Activated CD4-positive, CD25-positive, alpha-beta regulatory T cell (primary cell): ENCODE measurements around the gene AP3B1.
A peak's percentile ranks its signal among the peaks of the same experiment; 100 is the strongest.

Experiments
- DNase-seq, 4 experiments: peaks; one replicate each; lab custom pipeline; 2025; lab: John Stamatoyannopoulos, UW

AP3B1 gene

DNA sequence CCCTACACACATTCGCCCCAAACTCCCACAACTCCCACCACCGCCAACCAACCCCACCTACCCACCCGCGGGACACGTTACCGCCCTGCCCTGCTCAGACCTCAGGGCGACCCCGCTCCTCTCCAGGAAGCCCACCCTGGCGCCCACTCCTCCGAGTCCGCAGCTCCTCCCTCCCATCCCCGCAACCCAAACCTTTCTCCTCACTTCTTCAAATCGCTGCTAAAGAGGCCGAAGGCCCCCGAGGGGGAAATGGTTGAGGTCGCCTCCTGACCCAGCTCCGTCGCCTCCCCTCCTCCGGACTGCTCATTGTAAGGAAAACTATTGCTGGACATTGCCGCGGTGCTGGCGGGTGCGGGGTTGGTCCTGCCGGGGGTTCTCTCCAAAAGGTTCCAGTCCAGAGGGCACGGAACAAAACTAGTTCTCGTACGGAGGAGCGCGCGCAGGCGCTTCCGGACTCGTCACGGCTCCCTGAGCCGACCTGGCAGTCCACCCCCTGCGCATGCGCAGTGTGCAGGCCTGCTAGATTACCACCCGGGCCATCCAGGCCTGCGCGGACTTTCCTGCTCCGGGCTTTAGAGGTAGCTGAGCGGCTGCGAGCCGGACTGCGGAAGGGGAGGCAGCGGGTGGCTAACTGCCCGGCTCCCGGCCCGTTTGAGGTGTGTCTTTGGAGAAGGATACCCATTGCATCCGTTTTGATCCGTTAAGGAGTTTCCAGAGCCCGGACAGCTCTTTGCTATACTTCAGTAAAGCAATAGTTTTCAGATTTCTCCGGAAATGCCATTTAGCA is at the start of gene AP3B1:
Gene AP3B1, minus strand, starts transcription at position 451 of the 787 bp plus-strand sequence. Its CDS starts 119 bp downstream, at position 332.
- peak; percentile 92 to 97 (median 94) for DNase-seq

GRCh38 chr5:78341440-78341839 is 46.9 kb upstream of the AP3B1 start:
- no peak for DNase-seq

DNA sequence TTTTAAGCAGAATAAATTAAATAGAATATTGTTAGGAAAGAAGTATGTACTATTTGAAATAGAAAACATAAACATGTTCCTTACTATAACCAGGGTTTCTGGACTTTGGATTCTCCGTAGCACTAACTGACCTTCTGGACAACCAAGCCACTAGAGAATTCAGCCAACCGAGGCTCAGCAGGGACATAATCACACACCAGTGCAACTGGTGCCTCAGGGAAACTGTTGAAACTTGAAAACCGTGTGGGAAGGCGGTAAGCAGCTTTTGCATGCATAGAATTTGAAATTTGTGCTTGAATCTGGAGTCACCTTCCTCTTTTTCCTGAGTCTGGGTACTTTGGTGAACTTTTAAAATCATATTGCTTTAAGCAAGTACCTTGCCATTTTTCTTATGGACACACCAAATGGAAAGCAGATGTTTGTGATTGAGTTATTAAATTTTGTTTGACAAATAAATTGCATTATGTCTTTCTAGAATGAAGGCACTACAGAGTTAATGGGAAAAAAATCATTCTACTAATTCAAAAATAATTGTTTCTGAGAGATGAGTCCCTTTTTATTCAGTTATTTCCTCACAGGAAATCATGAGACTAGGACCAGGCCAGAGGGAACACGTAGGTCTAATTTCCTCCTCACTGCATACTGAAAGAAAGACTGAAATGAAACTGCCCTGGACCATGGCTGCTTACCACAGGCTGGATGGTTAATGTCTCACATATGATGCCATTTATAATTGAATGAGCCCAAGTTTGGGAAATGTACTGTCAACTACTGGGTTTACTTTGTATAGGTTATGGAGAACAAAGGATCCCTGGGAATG is 45.3 kb upstream of the AP3B1 start:
- DNase-seq = no peak

- no peak for DNase-seq
These were observed 42.2 kb upstream of the AP3B1 start for GRCh38 chr5:78336698-78337097.

- no peak for DNase-seq
These were observed 41.5 kb upstream of the AP3B1 start for GRCh38 chr5:78335976-78336375.

GRCh38 chr5:78334811-78335210 is 40.3 kb upstream of the AP3B1 start:
- no peak for DNase-seq

GRCh38 chr5:78331523-78332080 is 37.1 kb upstream of the AP3B1 start:
- DNase-seq = no peak

GRCh38 chr5:78328585-78329173 is 34.2 kb upstream of the AP3B1 start:
- DNase-seq = no peak

GRCh38 chr5:78327761-78328510 is 33.4 kb upstream of the AP3B1 start:
- DNase-seq = no peak

GRCh38 chr5:78326930-78327329 is 32.4 kb upstream of the AP3B1 start:
- no peak for DNase-seq

DNA sequence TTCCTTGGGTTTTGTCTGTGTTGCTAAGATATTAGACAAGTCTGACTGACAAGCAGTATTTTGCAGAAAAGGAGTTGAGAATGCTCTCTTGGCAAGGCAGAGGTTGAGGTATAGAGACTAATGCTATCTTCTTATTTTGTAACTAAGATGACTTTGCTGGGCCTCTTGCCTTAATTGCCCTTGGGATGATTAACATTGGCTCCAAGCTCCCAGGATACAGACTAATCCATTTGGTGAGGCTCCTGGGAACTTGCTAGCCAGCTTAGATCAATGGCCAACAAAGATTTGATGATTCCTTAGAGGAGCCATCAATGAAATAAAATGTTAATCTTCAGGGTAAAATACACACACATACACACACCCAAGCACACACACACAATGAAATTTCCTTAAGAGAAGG is 28.7 kb upstream of the AP3B1 start:
- DNase-seq = no peak

DNA sequence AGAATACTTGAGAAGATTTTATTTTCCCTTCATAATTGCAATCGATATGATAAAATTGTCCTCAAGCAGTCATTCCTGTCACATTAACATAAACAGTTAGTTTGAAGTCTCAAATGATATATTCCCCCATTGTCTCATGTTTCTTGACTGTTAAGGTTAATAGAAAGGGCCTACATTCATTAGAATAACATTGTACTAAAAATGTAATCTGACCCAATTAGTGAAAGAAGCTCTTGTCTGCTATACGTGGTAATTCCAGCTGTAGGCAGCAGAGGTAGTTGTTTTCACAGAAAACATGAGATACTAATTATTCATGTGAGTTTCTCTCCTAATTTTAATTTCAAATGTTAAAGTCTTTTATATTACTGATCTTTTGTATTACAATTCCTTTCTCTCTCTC is 25.9 kb upstream of the AP3B1 start:
- no peak for DNase-seq

DNA sequence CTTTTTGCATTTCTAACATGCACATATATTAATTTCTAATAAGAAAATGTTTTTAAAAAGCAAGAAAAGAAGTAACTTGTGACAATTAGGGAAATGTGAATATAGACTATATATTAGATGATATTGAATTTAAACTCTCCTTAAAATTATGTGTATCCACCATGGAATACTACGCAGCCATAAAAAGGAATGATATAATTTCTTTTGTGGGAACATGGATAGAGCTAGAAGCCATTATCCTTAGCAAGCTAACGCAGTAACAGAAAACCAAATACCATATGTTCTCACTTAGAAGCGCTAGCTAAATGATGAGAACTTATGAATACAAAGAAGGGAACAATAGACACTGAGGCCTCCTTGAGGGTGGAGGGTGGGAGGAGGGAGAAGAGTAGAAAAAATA is 23.8 kb upstream of the AP3B1 start:
- DNase-seq = no peak

- DNase-seq = no peak
These were observed 23.0 kb upstream of the AP3B1 start for GRCh38 chr5:78317515-78317914.

GRCh38 chr5:78308703-78309102 is 14.2 kb upstream of the AP3B1 start:
- no peak for DNase-seq

DNA sequence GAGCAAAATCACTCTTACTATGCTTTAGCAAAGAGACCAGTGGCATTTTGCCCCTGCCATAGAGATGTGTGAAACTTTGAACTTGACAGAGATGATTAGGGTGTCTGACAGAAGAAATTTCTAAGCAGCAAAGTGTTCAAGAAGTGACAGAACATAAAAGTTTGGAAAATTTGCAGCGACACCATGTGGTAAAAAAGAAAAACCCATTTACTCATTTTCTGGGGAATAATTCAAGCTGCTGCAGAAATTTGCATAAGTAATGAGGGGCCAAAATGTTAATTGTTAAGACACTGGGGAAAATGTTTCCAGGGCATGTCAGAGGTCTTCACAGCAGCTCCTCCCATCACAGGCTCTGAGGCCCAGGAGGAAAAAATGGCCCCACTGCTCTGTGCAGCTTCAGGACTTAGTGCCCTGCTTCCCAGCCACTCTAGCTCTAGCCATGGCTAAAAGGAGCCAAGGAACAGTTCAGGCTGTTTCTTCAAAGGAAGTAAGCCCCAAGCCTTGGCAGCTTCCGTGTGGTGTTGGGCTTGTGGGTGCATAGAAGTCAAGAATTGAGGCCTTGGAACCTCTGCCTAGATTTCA is 6.1 kb upstream of the AP3B1 start:
- no peak for DNase-seq

GRCh38 chr5:78295035-78295961 is 800 bp upstream of the AP3B1 start:
- peak in 2 of 4 experiments; percentile 26 to 29 for DNase-seq

DNA sequence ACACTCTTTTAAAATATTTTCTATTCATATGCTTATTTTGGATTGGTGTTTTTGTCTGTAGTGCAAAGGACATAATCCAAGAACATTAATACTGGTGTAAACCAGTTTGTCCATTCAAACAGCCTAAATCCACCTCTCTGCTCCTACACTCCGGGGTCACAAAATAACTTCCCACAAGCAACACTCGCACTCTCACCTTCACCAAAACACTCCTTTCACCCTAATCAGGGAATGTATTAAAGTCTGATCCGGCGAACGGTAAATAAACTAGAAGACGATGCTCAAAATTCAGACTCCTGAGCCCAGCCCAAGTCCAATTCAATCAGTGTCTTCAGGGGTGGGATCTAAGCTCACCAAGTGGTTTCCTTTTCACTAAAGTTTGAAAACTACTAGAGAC is 649 bp downstream of the AP3B1 start:
- DNase-seq = no peak

GRCh38 chr5:78291687-78292086 is 2.8 kb downstream of the AP3B1 start:
- no peak for DNase-seq

- no peak for DNase-seq
These were observed 4.6 kb downstream of the AP3B1 start for GRCh38 chr5:78289911-78290310.
